AG09319 (cell line): ENCODE data around the gene HS1BP3.

ENCODE experiments used
- DNase-seq: peaks from one replicate; pipeline ENCODE4 v3.0.0-alpha.2; 2010; ENCODE audit warnings: low read depth; ENCODE audit errors: extremely low read depth
- CTCF ChIP-seq: IDR thresholded peaks from 2 replicates; pipeline ENCODE4 v1.5.1; 2011; ENCODE audit warnings: low read depth, mild to moderate bottlenecking, inconsistent platforms, low read length, moderate library complexity

The HS1BP3 gene

DNA sequence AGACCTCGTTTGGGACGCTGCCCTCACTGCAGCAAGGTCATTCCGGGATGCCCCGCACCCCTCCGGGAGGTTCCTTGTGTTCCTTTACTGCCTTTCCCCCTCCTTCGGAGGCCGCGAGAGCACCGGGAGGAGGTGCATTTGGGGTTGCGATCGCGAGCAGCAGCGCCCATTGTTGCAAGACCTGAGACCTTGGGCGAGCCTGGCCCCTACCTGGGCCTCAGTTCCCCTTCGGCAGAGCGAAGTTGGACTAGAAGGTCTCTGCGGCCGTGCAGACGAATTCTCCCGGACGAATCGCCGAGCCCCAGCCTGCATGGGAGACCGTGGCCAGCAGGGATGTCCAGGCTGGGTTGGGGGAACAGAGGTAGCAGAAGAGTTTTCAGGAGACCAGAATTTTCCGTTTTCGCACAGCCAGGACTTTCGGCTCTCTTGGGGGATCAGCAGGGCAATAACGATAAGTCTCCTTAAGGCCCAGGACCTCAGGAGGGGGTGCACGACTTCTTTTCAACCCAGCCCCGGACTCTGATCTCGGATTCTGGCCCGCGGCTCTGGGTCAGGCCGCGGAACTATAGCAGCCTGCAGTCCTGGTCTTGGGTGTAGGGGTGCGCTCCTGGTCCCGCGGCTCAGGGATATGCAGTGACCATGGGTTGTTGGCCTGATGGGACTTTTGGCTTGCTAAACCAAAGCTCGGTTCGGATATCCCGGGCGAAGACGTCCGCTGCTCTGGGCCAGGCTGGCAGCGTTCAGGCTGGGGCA, 18.8 kb upstream of the HS1BP3 start:
- DNase-seq: no peak
- no peak for TF ChIP-seq CTCF

DNA sequence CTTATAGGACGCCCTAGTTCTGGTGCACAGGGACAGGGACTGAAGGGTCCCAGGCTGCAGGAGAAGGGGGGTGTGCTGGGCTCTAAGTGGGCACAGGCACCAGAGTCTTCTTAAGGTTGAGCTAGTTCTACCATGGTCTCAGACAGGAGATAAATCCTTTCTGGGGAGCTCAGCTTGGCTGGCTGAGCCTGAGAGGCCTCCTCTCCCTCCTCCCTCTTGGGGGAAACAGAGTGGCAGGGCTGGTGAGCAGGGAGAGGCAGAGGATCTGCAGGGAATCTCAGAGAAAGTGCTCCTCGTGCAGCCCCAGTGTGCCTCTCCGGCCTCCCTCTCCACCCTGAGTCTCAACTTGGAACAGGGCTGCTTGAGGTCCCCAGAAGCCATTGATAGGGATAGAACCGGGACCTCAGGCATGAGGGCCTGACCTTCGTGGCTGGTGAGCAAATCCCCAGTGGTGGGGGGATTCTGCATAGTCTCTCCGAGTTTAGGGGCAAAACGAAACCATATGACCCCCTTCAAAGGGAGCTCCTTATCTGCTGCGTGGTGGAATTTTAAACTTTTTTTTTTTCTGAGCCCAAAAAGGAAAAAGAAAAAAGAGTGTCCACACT, 18.1 kb upstream of the HS1BP3 start:
- no peak for TF ChIP-seq CTCF
- DNase-seq: no peak

GRCh38 chr2:20668451-20668850, 17.6 kb upstream of the HS1BP3 start:
- TF ChIP-seq CTCF: no peak
- DNase-seq: no peak

- DNase-seq: no peak
- no peak for TF ChIP-seq CTCF
Observed at GRCh38 chr2:20667531-20668401, 16.9 kb upstream of the HS1BP3 start.

- TF ChIP-seq CTCF: no peak
- no peak for DNase-seq
Observed at GRCh38 chr2:20667151-20667530, 16.2 kb upstream of the HS1BP3 start.

- no peak for DNase-seq
- peak; percentile 13; the same call in 1 of the 2 replicates for TF ChIP-seq CTCF
Observed at GRCh38 chr2:20666304-20667150, 15.6 kb upstream of the HS1BP3 start, which contains the start of gene GDF7. Gene GDF7, plus strand, starts transcription at chr2:20667144. Its CDS starts 96 bp downstream, at chr2:20667240.
